Glutamatergic neuron (in vitro differentiated cells): ENCODE measurements around the gene MMP24OS. TPM values are rescaled to one million over a fixed set of nuclear protein-coding genes. Genes with fewer than 3 reads are reported as not detected.
"Not testable (repeated sequence)": the region's sequence is repeated elsewhere in the genome, so short reads cannot be mapped to it uniquely, and the experiment has no call there.

Source experiments
- DNase-seq: peaks from one replicate; pipeline ENCODE4 v3.0.0; 2022
- H3K27ac Mint-ChIP-seq: one replicate; pipeline ENCODE4 v1.8.0; 2020; ENCODE audit warnings: mild to moderate bottlenecking, mixed read lengths, inconsistent platforms; ENCODE audit not compliant: unreplicated experiment
- H3K27me3 Mint-ChIP-seq: one replicate; pipeline ENCODE4 v1.8.0; 2020; ENCODE audit warnings: mild to moderate bottlenecking, moderate library complexity, mixed read lengths, inconsistent platforms; ENCODE audit not compliant: unreplicated experiment
- H3K36me3 Mint-ChIP-seq: one replicate; pipeline ENCODE4 v1.8.0; 2020; ENCODE audit warnings: mild to moderate bottlenecking, mixed read lengths, inconsistent platforms; ENCODE audit not compliant: unreplicated experiment
- H3K4me1 Mint-ChIP-seq: one replicate; pipeline ENCODE4 v1.8.0; 2020; ENCODE audit warnings: mild to moderate bottlenecking, low read depth, mixed read lengths, inconsistent platforms; ENCODE audit not compliant: unreplicated experiment
- H3K4me3 Mint-ChIP-seq: one replicate; pipeline ENCODE4 v1.8.0; 2020; ENCODE audit warnings: mild to moderate bottlenecking, mixed read lengths, inconsistent platforms; ENCODE audit not compliant: unreplicated experiment
- H3K9me3 Mint-ChIP-seq: one replicate; pipeline ENCODE4 v1.8.0; 2020; ENCODE audit warnings: mild to moderate bottlenecking, moderate library complexity, mixed read lengths, inconsistent platforms; ENCODE audit not compliant: unreplicated experiment
- total RNA-seq: library from RNA; stranded (reverse); fragmentation: NEBNext Ultra II Directional; extraction: Animal tissue kit (Norgen Biotek cat#: 25700); gene quantifications from one replicate; pipeline ENCODE4 v1.2.1, GENCODE V29; 2021; ENCODE audit not compliant: unreplicated experiment
- TF ChIP-seq, protein P1 (sequence below): fragments of 200-600 bp; sonication (generic); IDR thresholded peaks from one replicate; pipeline ENCODE4 v1.5.0; 2021; ENCODE audit not compliant: partially characterized antibody, unreplicated experiment

Gene MMP24OS
- total RNA-seq, 1 donor from 2014 or later = 99.0 TPM

DNA sequence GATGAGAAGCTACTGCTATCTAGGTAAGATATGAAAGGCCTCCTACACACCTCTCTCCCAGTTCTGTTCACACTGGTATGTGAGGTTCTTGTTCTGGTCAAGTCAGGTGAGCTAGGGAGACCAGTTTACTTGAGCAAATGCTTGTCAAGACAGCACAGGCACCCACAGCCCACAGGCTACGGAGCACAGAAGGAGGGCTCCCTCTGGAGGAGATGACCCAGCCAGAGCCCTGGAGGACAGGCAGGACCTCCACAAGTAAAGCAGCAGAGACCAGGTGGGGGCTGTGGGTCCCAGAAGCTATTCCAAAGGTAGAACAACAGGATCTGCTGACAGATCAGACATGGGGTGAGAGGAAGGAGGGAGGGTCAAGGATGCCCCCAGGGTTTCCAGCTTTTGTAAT is 13.2 kb downstream of the MMP24OS start:
- no peak overlapping the region for H3K4me3 Mint-ChIP-seq
- DNase-seq = no peak
- H3K27me3 Mint-ChIP-seq = peaks cover 6% of the 10 kb centered on the region
- H3K27ac Mint-ChIP-seq = peak overlapping the region; percentile 38
- peaks cover 10% of the 10 kb centered on the region for H3K4me1 Mint-ChIP-seq
- TF ChIP-seq, protein P1, sequence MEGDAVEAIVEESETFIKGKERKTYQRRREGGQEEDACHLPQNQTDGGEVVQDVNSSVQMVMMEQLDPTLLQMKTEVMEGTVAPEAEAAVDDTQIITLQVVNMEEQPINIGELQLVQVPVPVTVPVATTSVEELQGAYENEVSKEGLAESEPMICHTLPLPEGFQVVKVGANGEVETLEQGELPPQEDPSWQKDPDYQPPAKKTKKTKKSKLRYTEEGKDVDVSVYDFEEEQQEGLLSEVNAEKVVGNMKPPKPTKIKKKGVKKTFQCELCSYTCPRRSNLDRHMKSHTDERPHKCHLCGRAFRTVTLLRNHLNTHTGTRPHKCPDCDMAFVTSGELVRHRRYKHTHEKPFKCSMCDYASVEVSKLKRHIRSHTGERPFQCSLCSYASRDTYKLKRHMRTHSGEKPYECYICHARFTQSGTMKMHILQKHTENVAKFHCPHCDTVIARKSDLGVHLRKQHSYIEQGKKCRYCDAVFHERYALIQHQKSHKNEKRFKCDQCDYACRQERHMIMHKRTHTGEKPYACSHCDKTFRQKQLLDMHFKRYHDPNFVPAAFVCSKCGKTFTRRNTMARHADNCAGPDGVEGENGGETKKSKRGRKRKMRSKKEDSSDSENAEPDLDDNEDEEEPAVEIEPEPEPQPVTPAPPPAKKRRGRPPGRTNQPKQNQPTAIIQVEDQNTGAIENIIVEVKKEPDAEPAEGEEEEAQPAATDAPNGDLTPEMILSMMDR = no peak
- peaks cover 9% of the 10 kb centered on the region for H3K9me3 Mint-ChIP-seq
- H3K36me3 Mint-ChIP-seq = peaks cover 8% of the 10 kb centered on the region

GRCh38 chr20:35263532-35264341 is 14.2 kb downstream of the MMP24OS start:
- no peak for DNase-seq
- Mint-ChIP-seq H3K27ac (peak overlapping the region; percentile 90), H3K27me3 (peaks cover 3% of the 10 kb centered on the region), H3K9me3 (peaks cover 9% of the 10 kb centered on the region), H3K4me1 (peaks cover 10% of the 10 kb centered on the region), H3K4me3 (peak overlapping the region; percentile 50), H3K36me3 (peaks cover 8% of the 10 kb centered on the region)
- TF ChIP-seq, protein P1 = no peak

- Mint-ChIP-seq H3K27ac (peak overlapping the region; percentile 90), H3K4me3 (peak overlapping the region; percentile 50)
- not testable (repeated sequence) for H3K27me3 Mint-ChIP-seq, H3K9me3 Mint-ChIP-seq, DNase-seq, H3K4me1 Mint-ChIP-seq, H3K36me3 Mint-ChIP-seq
Observed at GRCh38 chr20:35262731-35263531, 15.0 kb downstream of the MMP24OS start.

- H3K4me1 Mint-ChIP-seq, H3K9me3 Mint-ChIP-seq, H3K36me3 Mint-ChIP-seq, H3K27ac Mint-ChIP-seq, DNase-seq, H3K27me3 Mint-ChIP-seq, H3K4me3 Mint-ChIP-seq: not testable (repeated sequence)
Observed at GRCh38 chr20:35262321-35262720, 15.6 kb downstream of the MMP24OS start.

DNA sequence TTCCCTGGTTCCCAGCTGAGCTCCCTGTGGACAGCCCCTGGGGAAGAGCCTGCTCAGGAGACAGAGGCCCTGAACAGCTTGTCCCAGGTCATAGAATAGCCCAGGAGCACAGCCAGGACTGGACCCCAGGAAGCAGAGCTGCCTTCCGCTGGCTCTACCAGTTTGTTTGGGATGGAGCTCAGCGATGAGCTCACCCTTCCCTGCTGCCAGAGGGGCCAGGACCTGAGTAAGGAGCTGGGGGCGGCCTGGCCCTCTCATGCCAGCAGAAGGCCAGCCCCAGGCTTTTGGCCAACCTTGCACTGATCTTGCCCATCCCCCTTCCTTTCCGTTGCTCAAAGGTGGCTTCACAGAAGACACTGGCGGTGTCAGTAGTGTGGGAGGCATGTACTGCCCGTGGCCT is 17.5 kb downstream of the MMP24OS start:
- Mint-ChIP-seq H3K36me3 (no peaks in the 10 kb centered on the region), H3K9me3 (peaks cover 8% of the 10 kb centered on the region), H3K27ac (no peak overlapping the region), H3K4me3 (no peak overlapping the region), H3K4me1 (peaks cover 10% of the 10 kb centered on the region), H3K27me3 (peaks cover 3% of the 10 kb centered on the region)
- no peak for DNase-seq
- TF ChIP-seq, protein P1 = no peak
